K562 (cell line): ENCODE measurements around the gene PCDH12. TPM values are rescaled to one million over a fixed set of nuclear protein-coding genes. Genes with fewer than 3 reads are reported as not detected.

Experiments
- ATAC-seq: fragments of 200-7000 bp; cut with Tn5 transposase; 3 replicates; pipeline ENCODE4 v1.9.1; 2020; ENCODE audit warnings: moderate library complexity
- BruUV-seq: library from RNA; stranded (reverse); fragments of 400-500 nt; replicated peaks from 2 replicates; lab custom pipeline; 2021; lab: Mats Ljungman, UMichigan
- CTCF ChIA-PET: fragments of 300-600 bp; formaldehyde crosslinking; extraction: SDS; loops from one replicate; lab custom pipeline; 2021; ENCODE audit warnings: low intra/inter-chr PET ratio; lab: Yijun Ruan, JAX
- POLR2A ChIA-PET: fragments of 300-600, 350-650 bp; sonication (Branson Sonifier 250); formaldehyde crosslinking; extraction: SDS; loops from one replicate; lab custom pipeline; 2021; ENCODE audit warnings: antibody characterized with exemption, inconsistent platforms; lab: Yijun Ruan, JAX
- DNase-seq, 4 experiments: peaks; one replicate each; pipeline versions ENCODE4 v3.0.0 to v3.0.0-alpha.2; 2011 to 2018; ENCODE audit warnings: low spot score in 3 of 4, mixed read lengths in 3 of 4; ENCODE audit errors: extremely low read depth in 1 of 4
- FAIRE-seq: peaks from 2 replicates; lab custom pipeline; 2011; peaks lifted over from hg19 to GRCh38; lab: Jason Lieb, UNC
- H2AFZ ChIP-seq: 2 replicates; pipeline ENCODE4 v1.6.0; 2011; ENCODE audit warnings: low read depth, low read length, control low read depth, inconsistent platforms
- H3K27ac ChIP-seq: fragments of 200-600 bp; 3 replicates; pipeline ENCODE4 v1.8.0; 2011; ENCODE audit warnings: low read depth, mild to moderate bottlenecking, control low read depth, inconsistent platforms, low read length, moderate library complexity, mixed read lengths; ENCODE audit errors: extremely low read depth
- H3K27me3 ChIP-seq, 2 experiments: fragments of 300-600 bp in 1 of 2; 2 replicates in 1 of 2; 3 replicates in 1 of 2; pipeline versions ENCODE4 v1.6.0 to v1.8.0; 2011; ENCODE audit warnings: inconsistent platforms in 2 of 2, low read length in 2 of 2, mild to moderate bottlenecking in 1 of 2, mixed read lengths in 1 of 2, moderate library complexity in 1 of 2; ENCODE audit not compliant: control insufficient read depth in 2 of 2, insufficient read depth in 2 of 2
- H3K36me3 ChIP-seq: fragments of 300-600 bp; 3 replicates; pipeline ENCODE4 v1.8.0; 2011; ENCODE audit warnings: mild to moderate bottlenecking, low read length, inconsistent platforms; ENCODE audit not compliant: control insufficient read depth, insufficient read depth
- H3K4me1 ChIP-seq, 2 experiments: fragments of 200-600 bp in 1 of 2; replicated peaks in 1 of 2; 2 replicates in 1 of 2; 3 replicates in 1 of 2; pipeline versions ENCODE4 v1.5.1 to v1.8.0; 2011; ENCODE audit warnings: inconsistent platforms in 2 of 2, low read length in 2 of 2, mild to moderate bottlenecking in 1 of 2, mixed read lengths in 1 of 2, moderate library complexity in 1 of 2; ENCODE audit not compliant: control insufficient read depth in 2 of 2, insufficient read depth in 2 of 2
- H3K4me2 ChIP-seq: 2 replicates; pipeline ENCODE4 v1.6.1; 2011; ENCODE audit warnings: low read length, control low read depth, inconsistent platforms, mixed read lengths; ENCODE audit not compliant: insufficient read depth
- H3K4me3 ChIP-seq: fragments of 200-600 bp; sonication (generic), shearing (Covaris generic); 2 replicates; pipeline ENCODE4 v1.5.1; 2016; ENCODE audit warnings: control low read depth, inconsistent platforms
- H3K79me2 ChIP-seq: fragments of 200-600 bp; 3 replicates; pipeline ENCODE4 v1.8.0; 2011; ENCODE audit warnings: low read length, inconsistent platforms; ENCODE audit not compliant: control insufficient read depth, insufficient read depth
- H3K9ac ChIP-seq, 2 experiments: 2 replicates each; pipeline versions ENCODE4 v1.6.0 to v1.6.1; 2011; ENCODE audit warnings: low read depth in 2 of 2, low read length in 2 of 2, control low read depth in 1 of 2, inconsistent platforms in 1 of 2, mild to moderate bottlenecking in 1 of 2, mixed read lengths in 1 of 2; ENCODE audit not compliant: insufficient read depth in 1 of 2
- H3K9me1 ChIP-seq: one replicate; pipeline ENCODE4 v1.6.0; 2011; ENCODE audit warnings: inconsistent platforms, mild to moderate bottlenecking, low read length, moderate library complexity; ENCODE audit not compliant: control insufficient read depth, insufficient read depth
- H3K9me3 ChIP-seq: replicated peaks from 2 replicates; pipeline ENCODE4 v1.5.1; 2011; ENCODE audit warnings: low read depth, low read length, inconsistent platforms; ENCODE audit not compliant: control insufficient read depth, insufficient read depth
- H4K20me1 ChIP-seq: replicated peaks from 2 replicates; pipeline ENCODE4 v1.6.1; 2011; ENCODE audit warnings: low read length, inconsistent platforms, mixed read lengths; ENCODE audit not compliant: control insufficient read depth, insufficient read depth
- BCL6 ChIP-seq: fragments of 250-450 bp; sonication (Bioruptor Pico); IDR thresholded peaks from 2 replicates; pipeline ENCODE4 v1.4.0; 2020
- CREB5 ChIP-seq: fragments of 250-450 bp; sonication (Bioruptor Pico); IDR thresholded peaks from 2 replicates; pipeline ENCODE4 v1.5.0; 2020; ENCODE audit warnings: mild to moderate bottlenecking
- GTF2E2 ChIP-seq: fragments of 200-800 bp; sonication (Bioruptor generic); IDR thresholded peaks from 2 replicates; pipeline ENCODE4 v1.6.1; 2016; ENCODE audit warnings: missing genetic modification characterization, missing compliant biosample characterization
- HMGXB4 ChIP-seq: sonication (generic); formaldehyde crosslinking; IDR thresholded peaks from 2 replicates; pipeline ENCODE4 v1.8.1; 2023; ENCODE audit warnings: mild to moderate bottlenecking, missing genetic modification reagents
- HNRNPH1 ChIP-seq: fragments of 200-400 bp; formaldehyde crosslinking; optimal IDR thresholded peaks from 2 replicates; pipeline ENCODE3; 2017; ENCODE audit warnings: low read depth, mild to moderate bottlenecking, low read length, moderate library complexity
- HNRNPUL1 ChIP-seq: fragments of 200-400 bp; formaldehyde crosslinking; IDR thresholded peaks from 2 replicates; pipeline ENCODE4 v1.6.1; 2017; ENCODE audit warnings: low read length
- MLX ChIP-seq, 2 experiments: fragments of 450-650 bp in 1 of 2; sonication (generic) in 1 of 2; formaldehyde crosslinking; conservative IDR thresholded peaks; 2 replicates each; pipeline versions ENCODE4 v1.4.0 to v1.8.1; 2020 to 2022; ENCODE audit warnings: mild to moderate bottlenecking in 1 of 2, missing genetic modification reagents in 1 of 2
- NCOA6 ChIP-seq: fragments of 450-650 bp; IDR thresholded peaks from 2 replicates; pipeline ENCODE4 v1.6.1; 2017; ENCODE audit warnings: mild to moderate bottlenecking
- NUFIP1 ChIP-seq: fragments of 450-650 bp; IDR thresholded peaks from 2 replicates; pipeline ENCODE4 v1.6.1; 2018; ENCODE audit not compliant: partially characterized antibody
- PHB ChIP-seq: fragments of 250-450 bp; sonication (Bioruptor Pico); IDR thresholded peaks from 2 replicates; pipeline ENCODE4 v1.5.0; 2021
- PREB ChIP-seq: sonication (generic); formaldehyde crosslinking; IDR thresholded peaks from 2 replicates; pipeline ENCODE4 v1.8.1; 2023; ENCODE audit warnings: mild to moderate bottlenecking, missing genetic modification reagents
- RAD51 ChIP-seq: fragments of 450-650 bp; IDR thresholded peaks from 2 replicates; pipeline ENCODE4 v1.7.1; 2016; ENCODE audit warnings: low read depth, mild to moderate bottlenecking, borderline replicate concordance
- TCF7L2 ChIP-seq: fragments of 150-350 bp; IDR thresholded peaks from 2 replicates; pipeline ENCODE4 v1.6.1; 2016; ENCODE audit warnings: low read depth, mild to moderate bottlenecking, low read length, moderate library complexity
- ZNF121 ChIP-seq: sonication (generic); formaldehyde crosslinking; conservative IDR thresholded peaks from 2 replicates; pipeline ENCODE4 v1.8.0; 2022; ENCODE audit warnings: missing genetic modification reagents
- ZNF253 ChIP-seq: fragments of 250-450 bp; sonication (Bioruptor Pico); conservative IDR thresholded peaks from 2 replicates; pipeline ENCODE4 v1.6.1; 2021; ENCODE audit warnings: mild to moderate bottlenecking
- WGBS: fragments of 100-300 bp; shearing (Covaris generic); methylation state at CpG from one replicate; pipeline ENCODE4 v1.1.6; 2016; ENCODE audit warnings: low coverage, mixed read lengths; ENCODE audit not compliant: insufficient coverage; ENCODE audit errors: missing lambda C conversion rate; 5-methylcytosine and 5-hydroxymethylcytosine counted together
- in situ Hi-C: fragments of 300-500 bp; cut with MboI; formaldehyde crosslinking; loops from 4 replicates; pipeline ENCODE4 v1.15.0; 2018; ENCODE audit warnings: inconsistent platforms, mixed read lengths
- intact Hi-C: fragments of 100-400 bp; cut with micrococcal nuclease; formaldehyde crosslinking; loops from 2 replicates; pipeline ENCODE4 v1.14.2; 2022
- polyA plus RNA-seq, 8 experiments: library from polyadenylated mRNA; depleted of rRNA in 4 of 8; stranded (reverse) in 5 of 8; unstranded in 3 of 8; fragments of >200 nt; fragmentation: Nextera tagmentation in 2 of 8; fragmentation: Illumina TruSeq in 1 of 8; extraction: Ambion mirVana in 2 of 8; extraction: Trizol in 1 of 8; gene quantifications; 2 replicates each; pipeline versions ENCODE4 v1.2.1 to v1.2.3, GENCODE V29; 2011 to 2014; ENCODE audit warnings: inconsistent platforms in 1 of 8, missing spikeins in 1 of 8
- total RNA-seq, 7 experiments: library from RNA; depleted of rRNA in 6 of 7; stranded (reverse); fragments of >200 nt in 6 of 7; fragmentation: Illumina TruSeq in 2 of 7; extraction: Trizol in 2 of 7; gene quantifications; 2 replicates each; pipeline versions ENCODE4 v1.2.1 to v1.2.3, GENCODE V29; 2011 to 2021; ENCODE audit warnings: low replicate concordance in 1 of 7

The PCDH12 gene
- total and polyA plus RNA-seq, 9 of the 15 experiments (the other 6 are each of a cell fraction or from before 2014, with no cell fraction given): 0.01 to 0.04 (median 0.01) TPM; not detected in 4

GRCh38 chr5:141920771-141921170, 37.2 kb downstream of the PCDH12 start:
- Histone ChIP-seq H3K36me3 (peaks cover 6% of the 10 kb centered on the region), H3K27me3 (no peaks in the 10 kb centered on the region), H4K20me1 (no peaks in the 10 kb centered on the region), H3K9ac (no peak overlapping the region), H3K9me1 (peaks cover 4% of the 10 kb centered on the region), H3K4me3 (no peak overlapping the region), H3K79me2 (peaks cover 21% of the 10 kb centered on the region), H3K27ac (no peak overlapping the region), H3K4me2 (no peak overlapping the region), H3K4me1 (peaks cover 20 to 26% of the 10 kb centered on the region in 2 experiments; a peak in 4 of 5 replicates), H3K9me3 (no peaks in the 10 kb centered on the region), H2AFZ (no peak overlapping the region)
- ATAC-seq (no peak), FAIRE-seq (no peak), DNase-seq (no peak)
- no TSS peak for BruUV-seq
- TF ChIP-seq ZNF253: no peak
- no peak for TF ChIP-seq BCL6 (CRISPR knock-in tag)
- TF ChIP-seq RAD51: no peak
- TF ChIP-seq NUFIP1: no peak
- no peak for TF ChIP-seq MLX (CRISPR knock-in tag; conservative IDR thresholded peaks at IDR 0.05)
- no peak for TF ChIP-seq HMGXB4
- no peak for TF ChIP-seq CREB5 (CRISPR knock-in tag)
- TF ChIP-seq PREB (CRISPR knock-in tag): no peak
- no peak for TF ChIP-seq TCF7L2
- no peak for TF ChIP-seq NCOA6
- TF ChIP-seq HNRNPUL1: no peak
- TF ChIP-seq HNRNPH1: no peak
- no peak for TF ChIP-seq GTF2E2 (tag)
- TF ChIP-seq PHB (CRISPR knock-in tag): no peak
- TF ChIP-seq ZNF121: no peak
- WGBS: 97% methylated on average over 2 of the region's 2 CpGs
- ChIA-PET POLR2A (interaction anchor here (0.7 kb wide), 1 partner anchor 11 kb away, joined by 3 read pairs; no protein-coding TSS in a partner anchor), CTCF (no interaction called here)
- intact Hi-C loops: no loop called here
- in situ Hi-C loops: no loop called here
